IPS-18c (cell line): ENCODE results near the gene CLIC2.
A peak's percentile ranks its signal among the peaks of the same experiment; 100 is the strongest.
"Not testable (repeated sequence)": the region's sequence is repeated elsewhere in the genome, so short reads cannot be mapped to it uniquely, and the experiment has no call there.

Source experiments
- H3K4me3 ChIP-seq: 2 replicates; pipeline ENCODE4 v1.7.0; 2013; ENCODE audit warnings: low read depth, mild to moderate bottlenecking, low read length, moderate library complexity; ENCODE audit not compliant: insufficient read depth
- H3K9me3 ChIP-seq: one replicate; pipeline ENCODE4 v1.6.1; 2013; ENCODE audit warnings: mild to moderate bottlenecking, low read length, moderate library complexity; ENCODE audit not compliant: control insufficient read depth, insufficient read depth

The CLIC2 gene

GRCh38 chrX:155270969-155271368 lies 63.4 kb downstream of the CLIC2 start:
- H3K9me3 ChIP-seq, result no peaks in the 10 kb centered on the region
- no peak overlapping the region for H3K4me3 ChIP-seq

DNA sequence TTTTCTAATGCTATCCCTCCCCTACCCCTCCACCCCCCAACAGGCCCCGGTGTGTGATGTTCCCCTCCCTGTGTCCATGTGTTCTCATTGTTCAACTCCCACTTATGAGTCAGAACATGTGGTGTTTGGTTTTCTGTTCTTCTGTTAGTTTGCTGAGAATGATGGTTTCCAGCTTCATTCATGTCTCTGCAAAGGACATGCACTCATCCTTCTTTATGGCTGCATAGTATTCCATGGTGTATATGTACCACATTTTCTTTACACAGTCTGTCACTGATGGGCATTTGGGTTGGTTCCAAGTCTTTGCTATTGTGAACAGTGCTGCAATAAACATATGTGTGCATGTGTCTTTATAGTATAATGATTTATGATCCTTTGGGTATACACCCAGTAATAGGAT lies 66.4 kb downstream of the CLIC2 start:
- H3K4me3 ChIP-seq, H3K9me3 ChIP-seq: not testable (repeated sequence)

GRCh38 chrX:155266439-155266838 lies 68.0 kb downstream of the CLIC2 start:
- H3K9me3 ChIP-seq, result no peaks in the 10 kb centered on the region
- H3K4me3 ChIP-seq, result no peak overlapping the region

GRCh38 chrX:155263854-155264628 lies 70.4 kb downstream of the CLIC2 start, which contains the start of gene RAB39B:
Gene RAB39B, minus strand, starts transcription at chrX:155264491. Its CDS starts 203 bp downstream, at chrX:155264288.
- no peaks in the 10 kb centered on the region for H3K9me3 ChIP-seq
- peak within 1 kb of the TSS; percentile 77 for H3K4me3 ChIP-seq

- Histone ChIP-seq H3K9me3 (no peaks in the 10 kb centered on the region), H3K4me3 (peak overlapping the region; percentile 77)
Observed at GRCh38 chrX:155262970-155263754, 71.3 kb downstream of the CLIC2 start.

GRCh38 chrX:155259752-155260151 lies 74.7 kb downstream of the CLIC2 start:
- Histone ChIP-seq H3K9me3 (no peaks in the 10 kb centered on the region), H3K4me3 (no peak overlapping the region)

DNA sequence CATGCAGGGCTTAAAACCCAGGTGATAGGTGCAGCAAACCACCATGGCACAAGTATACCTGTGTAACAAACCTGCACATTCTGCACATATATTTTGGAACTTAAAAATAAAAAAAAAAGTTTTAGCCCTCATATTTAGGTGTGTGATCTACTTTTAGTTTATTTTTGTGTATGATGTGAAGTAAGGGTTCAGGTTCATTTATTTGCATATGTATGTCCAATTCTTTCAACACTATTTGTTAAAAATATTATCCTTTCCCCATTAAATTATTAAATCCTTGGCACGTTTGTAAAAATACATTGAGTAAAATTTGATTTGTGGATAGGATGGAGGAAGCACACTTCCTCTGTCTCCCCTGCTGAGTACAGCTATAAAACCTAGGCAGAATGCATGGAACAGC lies 83.0 kb downstream of the CLIC2 start:
- H3K4me3 ChIP-seq, result no peak overlapping the region
- peaks cover 2% of the 10 kb centered on the region for H3K9me3 ChIP-seq

- peaks cover 2% of the 10 kb centered on the region for H3K9me3 ChIP-seq
- no peak overlapping the region for H3K4me3 ChIP-seq
Observed at GRCh38 chrX:155247497-155247896, 86.9 kb downstream of the CLIC2 start.

DNA sequence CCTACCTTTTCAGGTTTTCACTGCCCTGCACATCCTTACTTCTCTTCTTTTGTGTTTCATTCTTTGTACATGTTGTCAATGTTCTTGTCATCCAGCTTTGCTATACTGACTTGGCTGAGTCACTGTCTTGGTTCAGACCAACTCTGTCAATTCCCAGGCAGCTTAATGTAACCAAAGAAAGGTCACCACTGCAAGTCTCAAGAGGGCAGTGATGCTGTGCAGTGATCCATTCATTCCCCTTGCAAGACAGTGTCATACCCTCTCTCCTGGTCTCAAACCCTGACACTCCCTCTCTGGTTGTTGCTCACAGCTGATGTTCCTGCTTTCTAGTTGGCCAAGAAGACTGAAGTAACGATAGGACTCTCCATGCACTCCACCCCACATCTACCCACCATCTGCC lies 87.7 kb downstream of the CLIC2 start:
- Histone ChIP-seq H3K9me3 (peaks cover 2% of the 10 kb centered on the region), H3K4me3 (no peak overlapping the region)

- H3K4me3 ChIP-seq, result no peak overlapping the region
- peaks cover 2% of the 10 kb centered on the region for H3K9me3 ChIP-seq
Observed at GRCh38 chrX:155242300-155242699, 92.1 kb downstream of the CLIC2 start.

DNA sequence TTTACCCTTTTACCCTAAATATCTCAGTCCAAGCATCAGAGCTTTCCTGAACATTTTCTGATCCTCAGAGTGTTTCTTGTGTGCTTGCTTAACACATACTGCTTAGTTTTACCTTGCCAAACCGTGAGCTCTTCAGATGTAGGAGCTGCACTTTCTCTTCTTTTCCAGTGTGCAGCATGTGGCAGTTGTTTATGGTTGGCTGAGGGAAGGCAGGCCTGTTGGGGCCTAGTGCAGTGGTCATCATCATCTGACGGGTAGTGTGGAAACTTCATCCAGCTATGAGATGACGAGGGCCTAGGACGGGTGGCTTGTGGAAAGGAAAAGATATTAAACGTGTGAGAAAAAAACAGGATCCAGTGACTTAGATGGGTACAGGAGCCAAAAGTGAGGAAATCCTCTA lies 96.7 kb downstream of the CLIC2 start:
- Histone ChIP-seq H3K9me3 (no peaks in the 10 kb centered on the region), H3K4me3 (no peak overlapping the region)

GRCh38 chrX:155235891-155236290 lies 98.5 kb downstream of the CLIC2 start:
- Histone ChIP-seq H3K4me3 (no peak overlapping the region), H3K9me3 (no peaks in the 10 kb centered on the region)

DNA sequence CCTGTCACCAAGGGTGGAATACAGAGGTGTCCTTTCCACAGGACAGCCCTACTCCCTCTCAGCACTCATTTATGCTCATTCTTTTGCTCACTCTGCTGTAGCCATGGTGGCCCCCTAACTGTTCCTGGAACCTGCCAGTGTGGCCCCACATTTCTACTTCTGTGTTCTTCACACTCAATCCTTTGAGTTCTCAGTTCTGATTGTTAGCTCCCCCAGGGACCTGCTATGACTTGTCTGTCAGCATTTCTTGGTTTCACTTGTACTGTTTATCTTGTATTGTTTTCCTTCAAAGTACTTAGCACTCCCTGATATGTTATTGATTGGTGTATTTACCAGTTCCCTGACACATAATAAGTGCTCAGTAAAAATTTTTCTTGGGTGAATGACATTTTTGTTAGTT lies 103.3 kb downstream of the CLIC2 start:
- Histone ChIP-seq H3K9me3 (no peaks in the 10 kb centered on the region), H3K4me3 (no peak overlapping the region)
